ENCODE data around the gene VAV2. TPM values are rescaled to one million over a fixed set of nuclear protein-coding genes. Genes with fewer than 3 reads are reported as not detected.

VAV2 gene
- total RNA-seq, 1 donor from 2014 or later, result 20.5 TPM

GRCh38 chr9:133875131-133875530 lies 117.0 kb downstream of the VAV2 start:
- no peak for ATAC-seq
- intact Hi-C loops (cut with DNase I), result no loop called here
- no peak for DNase-seq (ENCODE audit: low spot score)

- DNase-seq (ENCODE audit: low spot score) (no peak), ATAC-seq (no peak)
- intact Hi-C loops (cut with DNase I), result no loop called here
Measured at GRCh38 chr9:133874659-133875058, 117.5 kb downstream of the VAV2 start.

GRCh38 chr9:133874060-133874657 lies 118.0 kb downstream of the VAV2 start:
- ATAC-seq, result no peak
- intact Hi-C loops (cut with DNase I), result no loop called here

GRCh38 chr9:133873461-133873891 lies 118.6 kb downstream of the VAV2 start:
- intact Hi-C loops (cut with DNase I), result no loop called here
- no peak for ATAC-seq
- no peak for DNase-seq (ENCODE audit: low spot score)

More at GRCh38 chr9:133874060-133874657, 118.0 kb downstream of the VAV2 start:
- DNase-seq (ENCODE audit: low spot score), result no peak

GRCh38 chr9:133873009-133873408 lies 119.1 kb downstream of the VAV2 start:
- intact Hi-C loops (cut with DNase I), result no loop called here
- no peak for DNase-seq (ENCODE audit: low spot score)
- no peak for ATAC-seq

- DNase-seq (ENCODE audit: low spot score) (no peak), ATAC-seq (no peak)
- intact Hi-C loops (cut with DNase I), result no loop called here
Measured at GRCh38 chr9:133870598-133871595, 121.2 kb downstream of the VAV2 start.

- intact Hi-C loops (cut with DNase I), result no loop called here
- DNase-seq (ENCODE audit: low spot score) (no peak), ATAC-seq (no peak)
Measured at GRCh38 chr9:133869674-133870405, 122.3 kb downstream of the VAV2 start.

- no peak for ATAC-seq
- intact Hi-C loops (cut with DNase I), result no loop called here
- DNase-seq (ENCODE audit: low spot score), result no peak
Measured at GRCh38 chr9:133868203-133868602, 123.9 kb downstream of the VAV2 start.

- intact Hi-C loops (cut with DNase I), result no loop called here
- no peak for ATAC-seq
- DNase-seq (ENCODE audit: low spot score), result no peak
Measured at GRCh38 chr9:133866946-133867345, 125.2 kb downstream of the VAV2 start.

GRCh38 chr9:133864011-133864410 lies 128.1 kb downstream of the VAV2 start:
- intact Hi-C loops (cut with DNase I), result no loop called here
- no peak for DNase-seq (ENCODE audit: low spot score)
- ATAC-seq, result no peak

- ATAC-seq (peak; percentile 69), DNase-seq (ENCODE audit: low spot score) (peak; percentile 73)
- intact Hi-C loops (cut with DNase I), result no loop called here
Measured at GRCh38 chr9:133863257-133863592, 128.9 kb downstream of the VAV2 start.

- peak; percentile 78 for DNase-seq (ENCODE audit: low spot score)
- ATAC-seq, result peak; percentile 80
- intact Hi-C loops (cut with DNase I), result no loop called here
Measured at GRCh38 chr9:133862585-133863256, 129.4 kb downstream of the VAV2 start.

- ATAC-seq (no peak), DNase-seq (ENCODE audit: low spot score) (no peak)
- intact Hi-C loops (cut with DNase I), result no loop called here
Measured at GRCh38 chr9:133861692-133862091, 130.4 kb downstream of the VAV2 start.

- intact Hi-C loops (cut with DNase I), result no loop called here
- ATAC-seq (no peak), DNase-seq (ENCODE audit: low spot score) (no peak)
Measured at GRCh38 chr9:133861086-133861485, 131.0 kb downstream of the VAV2 start.

GRCh38 chr9:133858771-133859170 lies 133.4 kb downstream of the VAV2 start:
- DNase-seq (ENCODE audit: low spot score) (no peak), ATAC-seq (no peak)
- intact Hi-C loops (cut with DNase I), result no loop called here

GRCh38 chr9:133857639-133858038 lies 134.5 kb downstream of the VAV2 start:
- ATAC-seq, result no peak
- DNase-seq (ENCODE audit: low spot score), result no peak
- intact Hi-C loops (cut with DNase I), result no loop called here

GRCh38 chr9:133856798-133857197 lies 135.3 kb downstream of the VAV2 start:
- DNase-seq (ENCODE audit: low spot score), result no peak
- intact Hi-C loops (cut with DNase I), result no loop called here

GRCh38 chr9:133855802-133856521 lies 136.2 kb downstream of the VAV2 start:
- intact Hi-C loops (cut with DNase I), result no loop called here
- ATAC-seq, result peak; percentile 58
- no peak for DNase-seq (ENCODE audit: low spot score)

More at GRCh38 chr9:133856798-133857197, 135.3 kb downstream of the VAV2 start:
- ATAC-seq, result no peak

Measured in sciatic nerve (tissue), 2 donors.